Stimulated activated CD8-positive, alpha-beta memory T cell treated with anti-CD3 and anti-CD28 coated beads, Interleukin-15, amount 100 ng/mL, for 24 hours (primary cell): ENCODE data around the gene LAMA2.

ENCODE experiments used
- DNase-seq: peaks from one replicate; pipeline ENCODE4 v3.0.0-alpha.2; 2020; ENCODE audit warnings: low read depth

LAMA2 gene

DNA sequence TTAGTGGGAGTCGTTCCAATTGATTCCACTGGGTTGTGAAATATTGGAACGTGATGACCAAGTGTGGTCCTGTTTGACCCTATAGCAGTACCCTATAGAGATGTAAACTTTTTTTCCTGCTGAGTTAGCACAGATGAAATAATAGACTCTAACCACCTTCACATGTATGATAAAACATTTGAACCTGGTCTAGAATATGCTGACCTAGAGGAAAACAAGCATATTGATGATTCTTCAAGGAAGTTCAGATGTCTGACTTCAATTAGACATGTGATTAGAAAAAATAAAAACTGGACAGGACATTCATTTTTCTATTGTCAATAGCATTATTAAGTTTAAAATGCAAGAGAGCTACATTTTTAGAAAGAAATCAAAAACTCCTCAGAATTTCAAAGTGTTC, 424.9 kb downstream of the LAMA2 start:
- DNase-seq: no peak

DNA sequence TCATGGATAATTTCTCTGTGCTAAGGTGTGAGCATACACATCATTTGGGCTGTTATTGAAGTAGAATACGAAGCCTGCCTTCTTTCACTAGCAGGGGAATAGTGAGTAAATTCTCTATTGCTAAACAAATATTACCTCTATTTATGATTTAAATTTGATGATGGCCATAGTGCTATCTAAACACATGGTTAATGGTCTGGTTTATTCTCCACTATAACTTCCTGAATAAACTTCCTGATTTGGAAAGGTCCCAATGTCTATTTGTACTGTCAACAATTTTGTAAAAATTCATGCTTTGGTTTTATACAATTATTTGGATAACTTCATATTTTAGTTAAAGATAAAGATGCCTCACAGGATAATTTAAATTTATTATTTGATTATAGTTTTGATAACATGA, 426.2 kb downstream of the LAMA2 start:
- no peak for DNase-seq

GRCh38 chr6:129312880-129313279, 429.9 kb downstream of the LAMA2 start:
- no peak for DNase-seq

GRCh38 chr6:129314575-129314974, 431.6 kb downstream of the LAMA2 start:
- no peak for DNase-seq

GRCh38 chr6:129317931-129318820, 435.2 kb downstream of the LAMA2 start:
- DNase-seq: no peak

GRCh38 chr6:129320892-129321291, 438.0 kb downstream of the LAMA2 start:
- no peak for DNase-seq

DNA sequence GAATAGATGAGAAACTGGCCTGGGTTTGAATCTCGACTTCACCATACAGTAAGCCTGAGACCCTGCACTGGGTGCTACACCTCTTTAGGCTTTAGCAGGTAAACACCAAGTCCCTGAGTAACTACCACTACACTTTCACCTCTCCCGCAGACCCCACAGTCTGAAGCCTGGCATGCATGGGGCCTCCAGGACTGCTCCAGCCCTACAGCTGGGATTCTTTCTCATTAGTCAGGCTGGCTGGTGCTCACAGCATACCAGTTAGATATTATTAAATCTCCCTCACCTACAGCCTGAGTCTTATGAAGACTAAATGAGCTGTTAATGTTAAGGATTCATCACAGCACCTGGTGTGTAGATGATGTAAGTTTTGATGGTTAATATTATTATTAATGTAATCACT, 438.4 kb downstream of the LAMA2 start:
- DNase-seq: no peak

- no peak for DNase-seq
These were observed 441.4 kb downstream of the LAMA2 start for GRCh38 chr6:129324345-129324744.

DNA sequence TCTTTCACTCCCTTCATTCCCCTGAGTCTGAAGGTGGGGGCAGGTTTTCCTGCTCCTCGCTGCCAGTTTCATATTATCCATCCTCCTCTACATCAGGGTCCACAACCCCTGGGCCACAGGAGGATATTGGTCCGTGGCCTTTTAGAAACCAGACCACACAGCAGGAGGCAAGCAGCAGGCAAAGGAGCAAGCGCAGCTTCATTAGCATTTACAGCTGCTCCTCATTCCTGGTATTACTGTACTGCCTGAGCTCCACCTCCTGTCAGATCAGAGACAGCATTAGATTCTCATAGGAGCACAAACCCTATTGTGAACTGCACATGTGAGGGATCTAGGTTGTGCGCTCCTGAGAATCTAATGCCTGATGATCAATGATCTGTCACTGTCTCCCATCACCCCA, 446.7 kb downstream of the LAMA2 start:
- DNase-seq: no peak

DNA sequence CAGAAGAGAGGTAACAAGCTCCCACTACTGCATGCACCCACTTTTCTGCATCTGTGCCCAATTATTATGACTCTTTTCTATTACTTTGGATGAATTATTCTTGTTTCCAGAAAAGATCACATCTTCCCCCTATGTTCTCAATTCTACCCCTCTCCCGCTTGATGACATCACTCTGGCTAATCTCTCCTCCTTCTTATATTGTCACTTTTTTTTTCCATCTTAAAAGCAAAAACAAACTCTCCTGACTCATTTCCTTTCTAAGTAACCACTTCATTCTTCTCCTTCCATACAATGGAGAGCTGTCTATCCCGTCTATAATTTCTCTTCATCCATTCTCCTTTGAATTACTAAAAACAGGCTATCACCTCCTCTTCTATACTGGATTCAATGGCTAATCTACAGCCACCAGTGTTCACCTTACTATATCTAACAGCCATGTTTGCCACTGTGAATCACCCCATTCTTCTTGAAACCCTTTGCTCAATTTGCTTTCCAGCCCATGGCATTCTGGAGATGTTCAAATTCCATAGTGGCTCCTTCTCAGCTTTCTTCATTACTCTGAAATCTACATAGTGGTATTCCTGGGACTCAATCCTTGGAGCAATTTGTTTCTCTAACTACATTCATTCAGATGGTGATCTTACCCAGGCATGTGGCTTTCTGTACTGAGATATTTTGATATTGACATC, 448.7 kb downstream of the LAMA2 start:
- no peak for DNase-seq

GRCh38 chr6:129335792-129336191, 452.9 kb downstream of the LAMA2 start:
- no peak for DNase-seq

DNA sequence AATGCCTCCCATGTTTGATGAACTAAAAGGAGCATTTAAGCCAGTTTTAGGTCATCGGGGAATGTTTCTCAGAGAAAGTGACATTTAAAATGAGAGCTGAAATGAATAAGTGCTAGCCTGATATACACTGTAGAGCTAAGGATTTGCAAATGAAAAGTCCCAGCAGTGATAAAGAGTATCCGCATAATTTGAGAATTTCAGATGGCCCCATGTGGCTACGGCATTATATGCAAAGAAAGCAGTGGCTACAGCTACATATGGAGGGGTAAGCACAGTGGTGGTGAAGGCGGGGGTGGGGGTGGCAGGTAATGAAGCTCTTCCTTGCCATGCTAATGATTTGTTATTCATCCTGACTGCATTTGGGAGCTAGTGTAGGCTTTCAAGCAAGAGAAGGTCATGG, 455.7 kb downstream of the LAMA2 start:
- DNase-seq: no peak

GRCh38 chr6:129340983-129341382, 458.0 kb downstream of the LAMA2 start:
- no peak for DNase-seq

GRCh38 chr6:129342243-129342642, 459.3 kb downstream of the LAMA2 start:
- DNase-seq: no peak

- DNase-seq: no peak
These were observed 459.9 kb downstream of the LAMA2 start for GRCh38 chr6:129342796-129343195.

DNA sequence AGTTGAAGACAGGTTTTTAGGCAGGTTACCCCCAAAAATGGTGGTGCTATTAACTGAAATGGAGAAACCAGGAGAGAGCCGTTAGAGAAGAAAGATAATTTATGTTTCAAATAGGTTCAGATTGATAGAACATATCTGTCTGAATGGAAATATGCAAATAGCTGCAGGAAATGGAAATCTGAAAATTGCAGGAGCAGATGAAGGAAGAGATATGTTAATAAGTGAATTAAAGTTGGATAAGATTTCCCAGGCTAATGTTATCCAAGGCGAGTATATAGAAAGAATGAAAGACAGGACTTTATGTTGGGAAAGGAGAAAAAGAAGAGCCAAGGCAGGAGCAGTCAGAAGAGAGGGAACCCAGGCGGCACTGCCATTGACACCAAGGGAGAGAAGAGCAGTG, 461.4 kb downstream of the LAMA2 start:
- no peak for DNase-seq

GRCh38 chr6:129345890-129346289, 463.0 kb downstream of the LAMA2 start:
- no peak for DNase-seq

DNA sequence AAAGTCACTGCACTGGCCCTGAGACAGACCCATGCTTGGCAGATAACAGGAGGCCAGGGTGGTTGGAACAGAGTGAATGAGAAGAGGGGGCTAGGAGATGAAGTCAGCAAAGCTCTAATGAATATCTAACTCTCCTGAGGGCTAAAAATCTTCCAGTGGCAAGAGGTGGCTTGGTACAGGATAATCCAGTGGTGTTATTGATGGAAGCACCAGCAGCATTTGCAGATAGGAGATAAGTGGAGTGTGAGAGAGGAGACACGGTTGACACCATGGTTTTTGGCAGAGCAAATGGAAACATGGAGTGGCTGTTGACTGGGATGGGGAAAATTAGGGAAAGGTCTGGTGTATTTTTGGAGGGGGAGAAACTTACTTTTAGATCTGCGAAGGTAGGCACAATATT, 464.0 kb downstream of the LAMA2 start:
- no peak for DNase-seq

GRCh38 chr6:129350278-129350677, 467.3 kb downstream of the LAMA2 start:
- DNase-seq: no peak

DNA sequence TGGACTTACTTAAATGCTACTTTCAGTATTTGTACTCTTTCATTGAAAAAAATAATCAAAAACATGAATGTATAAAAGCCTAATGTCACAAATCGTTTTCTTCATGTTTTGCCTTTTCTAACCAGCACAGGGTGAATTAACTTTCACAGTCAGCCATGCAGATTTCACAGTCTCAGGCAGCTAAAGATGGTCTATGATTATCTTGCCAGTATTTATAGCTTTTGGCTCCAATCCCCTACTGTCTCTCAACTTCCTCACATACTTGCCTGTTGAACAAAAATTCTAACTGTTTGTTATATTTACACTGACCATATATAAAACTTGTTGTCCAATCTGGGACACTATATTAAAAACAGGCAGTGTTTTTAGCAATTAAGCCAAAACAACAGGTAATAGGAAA, 468.9 kb downstream of the LAMA2 start:
- no peak for DNase-seq

DNA sequence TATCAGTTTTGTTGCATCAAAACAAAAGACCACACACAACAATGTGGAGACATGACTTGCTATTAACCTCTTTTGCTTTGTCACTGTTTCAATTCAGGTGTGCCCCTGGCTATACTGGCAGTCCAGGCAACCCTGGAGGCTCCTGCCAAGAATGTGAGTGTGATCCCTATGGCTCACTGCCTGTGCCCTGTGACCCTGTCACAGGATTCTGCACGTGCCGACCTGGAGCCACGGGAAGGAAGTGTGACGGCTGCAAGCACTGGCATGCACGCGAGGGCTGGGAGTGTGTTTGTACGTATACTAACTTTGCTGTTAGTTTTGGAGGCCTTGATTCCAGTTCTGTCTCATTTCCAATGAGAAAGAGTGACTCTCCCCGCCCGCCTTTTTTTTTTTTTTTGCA, 470.1 kb downstream of the LAMA2 start:
- DNase-seq: no peak

GRCh38 chr6:129356129-129356528, 473.2 kb downstream of the LAMA2 start:
- no peak for DNase-seq

DNA sequence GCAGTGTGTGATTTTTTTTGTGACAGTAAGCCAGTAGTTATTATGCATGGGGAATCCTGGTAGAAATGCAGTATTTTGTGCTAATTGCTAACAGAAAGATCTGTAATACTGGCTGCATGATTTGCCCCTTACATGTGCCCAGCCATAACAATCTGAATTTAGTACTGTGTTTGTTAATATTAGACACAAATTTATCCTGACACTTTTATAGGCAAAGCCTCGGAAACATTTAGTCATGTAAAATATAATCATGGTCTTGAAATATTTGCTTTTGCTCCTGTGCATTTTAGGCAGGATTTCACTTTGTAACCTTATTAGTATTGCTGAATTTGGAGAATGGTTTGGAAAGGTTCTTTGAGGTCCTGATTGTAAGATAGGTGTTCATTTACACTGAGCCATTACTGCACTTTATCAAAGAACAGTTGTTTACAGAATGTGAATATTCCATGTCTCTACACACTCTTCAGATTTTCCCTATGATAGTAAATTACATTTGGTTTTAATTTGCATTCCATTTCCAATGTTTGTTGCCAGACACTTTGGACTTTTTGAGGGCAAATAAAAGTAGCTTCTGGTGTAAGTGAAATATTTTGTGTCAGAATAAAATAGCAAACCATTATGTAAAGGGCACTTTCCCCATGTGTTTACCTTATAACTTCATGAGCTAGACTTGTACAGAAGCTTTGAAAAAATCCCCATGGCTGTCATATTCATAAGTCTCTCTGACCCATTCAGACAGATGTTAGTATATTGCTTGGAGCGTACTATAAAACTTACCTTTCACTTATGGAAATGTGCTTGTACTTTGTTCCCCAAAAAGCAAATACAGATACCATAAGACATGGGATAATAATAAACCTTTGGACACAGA, 477.1 kb downstream of the LAMA2 start:
- no peak for DNase-seq
